Epithelial cell of esophagus (primary cell): ENCODE measurements around the gene NOC2L.
A peak's percentile ranks its signal among the peaks of the same experiment; 100 is the strongest.

Source experiments
- DNase-seq: peaks from one replicate; pipeline ENCODE4 v3.0.0; 2010; ENCODE audit warnings: low read depth
- H3K4me3 ChIP-seq: 2 replicates; pipeline ENCODE4 v1.5.1; 2011; ENCODE audit warnings: mild to moderate bottlenecking, low read length, control low read depth
- CTCF ChIP-seq: IDR thresholded peaks from 2 replicates; pipeline ENCODE4 v1.5.1; 2011; ENCODE audit warnings: low read depth, mild to moderate bottlenecking, low read length, control low read depth, inconsistent platforms; ENCODE audit not compliant: insufficient read depth; ENCODE audit errors: missing control alignments

The NOC2L gene

GRCh38 chr1:958823-959730, at the start of gene NOC2L:
NOC2L (minus strand) TSS chr1:959256; CDS start chr1:959240, 16 bp downstream.
- H3K4me3 ChIP-seq, result peak within 1 kb of the TSS; percentile 99
- peak; percentile 92 for DNase-seq
- no peak for TF ChIP-seq CTCF

- no peak for TF ChIP-seq CTCF
- no peak for DNase-seq
Observed at GRCh38 chr1:1006305-1007159, 47.5 kb upstream of the NOC2L start.

DNA sequence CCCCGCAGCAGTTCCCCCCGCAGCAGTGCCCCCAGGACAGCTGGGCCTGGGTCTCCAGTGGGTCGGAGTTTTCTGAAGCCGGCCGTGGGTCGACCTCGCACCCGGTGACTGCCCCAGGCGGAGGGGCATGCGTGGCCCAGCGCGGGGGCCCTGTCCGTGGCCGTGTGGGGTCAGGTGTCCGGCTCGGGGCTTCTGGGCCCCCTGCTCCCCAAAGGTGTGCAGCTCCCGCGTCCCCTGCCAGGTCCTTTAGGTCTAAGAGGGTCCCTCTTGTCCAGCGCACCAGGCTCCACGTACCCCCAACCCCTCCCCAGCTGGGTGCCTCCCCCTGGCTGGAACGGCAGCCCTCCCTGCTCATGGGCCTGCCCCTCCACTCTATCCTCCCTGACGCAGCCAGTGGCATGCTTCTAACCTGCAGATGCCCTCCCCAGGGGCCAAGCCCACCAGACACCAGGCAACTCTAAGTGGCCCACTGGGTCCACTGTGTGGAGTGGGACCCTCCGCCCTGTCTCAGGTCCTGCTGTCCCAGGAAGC, 46.8 kb upstream of the NOC2L start:
- no peak overlapping the region for H3K4me3 ChIP-seq
- TF ChIP-seq CTCF, result no peak
- DNase-seq, result no peak

More at GRCh38 chr1:1006305-1007159, 47.5 kb upstream of the NOC2L start:
- no peak overlapping the region for H3K4me3 ChIP-seq

GRCh38 chr1:1004780-1005697, 46.0 kb upstream of the NOC2L start:
- H3K4me3 ChIP-seq, result no peak overlapping the region
- DNase-seq, result no peak
- no peak for TF ChIP-seq CTCF

GRCh38 chr1:1004420-1004779, 45.3 kb upstream of the NOC2L start:
- no peak for DNase-seq
- TF ChIP-seq CTCF, result no peak
- no peak overlapping the region for H3K4me3 ChIP-seq
